Activated naive CD4-positive, alpha-beta T cell treated with anti-CD3 and anti-CD28 coated beads, Interleukin-2, amount 10 ng/mL, durations not matched to agents 5 hours and 36 hours (primary cell): ENCODE results near the gene MRPL46. TPM values are rescaled to one million over a fixed set of nuclear protein-coding genes. Genes with fewer than 3 reads are reported as not detected.

ENCODE experiments used
- total RNA-seq, 2 experiments: library from RNA; stranded (reverse); gene quantifications; one replicate each; pipeline ENCODE4 v1.2.3, GENCODE V29; 2021

The MRPL46 gene
- total RNA-seq = 10 to 100 TPM; 20.2 to 20.3 TPM

GRCh38 chr15:88467073-88467934 lies at the start of gene MRPL46, which contains the start of gene MRPS11:
Gene MRPL46, minus strand, starts transcription at chr15:88467388. Its CDS starts 11 bp downstream, at chr15:88467377.
Gene MRPS11, plus strand, starts transcription at chr15:88467708. Its CDS starts 10 bp downstream, at chr15:88467718.

Other genes starting within 250 kb of the MRPL46 start
- not detected for gene NTRK3, start 210.6 kb downstream of the MRPL46 start, total RNA-seq
- 10 to 100 TPM; 45.8 to 48.3 TPM for gene MRPS11, start 320 bp upstream of the MRPL46 start, total RNA-seq
- gene DET1, start 79.3 kb upstream of the MRPL46 start, total RNA-seq = 1 to 10 TPM; 4.2 to 5.1 TPM
- 10 to 100 TPM; 39.6 to 40.3 TPM for gene AEN, start 154.0 kb upstream of the MRPL46 start, total RNA-seq
- gene ISG20, start 171.6 kb upstream of the MRPL46 start, total RNA-seq = 100 to 1,000 TPM; 149 to 152 TPM